ENCODE results near the gene INSL3. TPM values are rescaled to one million over a fixed set of nuclear protein-coding genes. Genes with fewer than 3 reads are reported as not detected.
"Not testable (repeated sequence)": the region's sequence is repeated elsewhere in the genome, so short reads cannot be mapped to it uniquely, and the experiment has no call there.

Gene INSL3
- total RNA-seq, 2 experiments from 2014 or later: 1.7 to 2.2 TPM

- no peak overlapping the region for H3K4me3 Mint-ChIP-seq
- peaks cover 22% of the 10 kb centered on the region for H3K36me3 Mint-ChIP-seq
- ATAC-seq (no peak), DNase-seq (no peak)
- CTCF ChIA-PET: no interaction called here
- no peak overlapping the region for H3K27ac Mint-ChIP-seq
- no peaks in the 10 kb centered on the region for H3K9me3 Mint-ChIP-seq (ENCODE audit: low read depth)
- no peaks in the 10 kb centered on the region for H3K27me3 Mint-ChIP-seq
- peaks cover 15% of the 10 kb centered on the region for H3K4me1 Mint-ChIP-seq
Measured at GRCh38 chr19:17780781-17781180, 40.5 kb downstream of the INSL3 start.

DNA sequence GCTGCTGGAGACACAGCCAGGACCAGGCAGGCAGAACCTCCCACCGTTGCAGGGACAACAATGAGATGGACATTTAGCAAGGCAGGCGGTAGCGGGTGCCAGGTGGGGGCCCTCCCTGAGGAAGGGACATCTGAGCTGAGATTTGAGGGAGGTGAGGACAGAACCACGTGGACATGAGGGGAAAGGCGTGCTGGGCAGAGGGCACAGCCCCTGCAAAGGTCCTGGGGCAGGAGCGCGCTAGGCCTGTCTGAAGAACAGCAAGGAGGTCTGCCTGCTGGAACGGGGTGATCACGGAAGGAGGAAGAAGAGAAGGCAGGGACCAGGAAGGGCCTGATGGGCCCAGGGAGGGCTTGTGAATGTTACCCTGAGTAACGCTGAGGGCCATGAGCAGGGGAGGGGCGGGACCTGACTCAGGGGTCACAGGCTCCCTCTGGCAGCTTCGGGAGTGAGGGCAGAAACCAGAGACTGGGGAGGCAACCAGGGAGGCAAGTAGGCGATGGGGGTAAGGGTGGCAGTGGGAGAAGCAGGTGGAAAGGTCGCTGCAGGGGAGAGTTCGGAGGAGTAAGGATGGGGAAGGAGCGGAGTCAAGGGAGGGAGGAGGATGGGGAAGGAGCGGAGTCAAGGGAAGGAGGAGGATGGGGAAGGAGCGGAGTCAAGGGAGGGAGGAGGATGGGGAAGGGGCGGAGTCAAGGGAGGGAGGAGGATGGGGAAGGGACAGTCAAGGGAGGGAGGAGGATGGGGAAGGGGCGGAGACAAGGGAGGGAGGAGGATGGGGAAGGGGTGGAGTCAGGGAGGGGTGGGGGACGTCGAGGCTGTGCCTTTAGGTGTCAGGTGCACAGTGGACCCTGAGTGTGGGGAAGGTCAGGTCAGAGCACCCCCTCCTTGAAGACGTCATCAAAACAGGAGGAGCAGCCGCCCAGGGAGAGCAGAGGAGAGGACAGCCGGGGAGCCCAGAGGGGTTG is 42.1 kb downstream of the INSL3 start:
- Mint-ChIP-seq H3K4me3 (no peak overlapping the region), H3K9me3 (ENCODE audit: low read depth) (no peaks in the 10 kb centered on the region), H3K4me1 (peaks cover 20% of the 10 kb centered on the region), H3K27ac (peak overlapping the region; percentile 24), H3K36me3 (peaks cover 20% of the 10 kb centered on the region), H3K27me3 (no peaks in the 10 kb centered on the region)
- CTCF ChIA-PET: interaction anchor here (0.6 kb wide), 1 partner anchor 172 kb away, joined by 3 read pairs; no protein-coding TSS in a partner anchor
- no peak for ATAC-seq
- no peak for DNase-seq

- ATAC-seq (peak; percentile 64), DNase-seq (peak; percentile 69)
- H3K36me3 Mint-ChIP-seq: peaks cover 21% of the 10 kb centered on the region
- CTCF ChIA-PET: interaction anchor here (0.9 to 1.2 kb wide), 2 partner anchors 52 to 81 kb away, joined by 3 to 4 read pairs; no protein-coding TSS in a partner anchor
- H3K27me3 Mint-ChIP-seq: no peaks in the 10 kb centered on the region
- H3K4me3 Mint-ChIP-seq: no peak overlapping the region
- H3K4me1 Mint-ChIP-seq: peaks cover 20% of the 10 kb centered on the region
- H3K27ac Mint-ChIP-seq: no peak overlapping the region
- no peaks in the 10 kb centered on the region for H3K9me3 Mint-ChIP-seq (ENCODE audit: low read depth)
Measured at GRCh38 chr19:17778251-17778967, 42.9 kb downstream of the INSL3 start.

DNA sequence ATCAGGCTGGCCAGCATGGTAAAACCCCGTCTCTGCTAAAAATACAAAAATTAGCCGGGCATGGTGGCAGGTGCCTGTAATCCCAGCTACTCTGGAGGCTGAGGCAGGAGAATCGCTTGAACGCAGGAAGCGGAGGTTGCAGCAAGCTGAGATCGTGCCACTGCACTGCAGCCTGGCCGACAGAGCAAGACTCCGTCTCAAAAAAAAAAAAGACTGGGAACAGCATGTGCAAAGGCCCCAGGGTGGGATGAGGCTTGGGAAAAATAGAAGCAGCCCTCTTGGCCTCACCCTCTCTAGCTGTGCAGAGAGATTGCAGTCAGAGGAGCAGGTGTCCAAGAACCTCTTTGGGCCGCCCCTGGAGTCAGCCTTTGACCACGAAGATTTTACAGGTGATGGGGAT is 43.5 kb downstream of the INSL3 start:
- peaks cover 26% of the 10 kb centered on the region for H3K36me3 Mint-ChIP-seq
- not testable (repeated sequence) for H3K4me3 Mint-ChIP-seq; H3K9me3 Mint-ChIP-seq (ENCODE audit: low read depth); H3K27ac Mint-ChIP-seq; H3K27me3 Mint-ChIP-seq; DNase-seq
- peaks cover 20% of the 10 kb centered on the region for H3K4me1 Mint-ChIP-seq
- ATAC-seq: peak; percentile 2
- CTCF ChIA-PET: interaction anchor here (0.7 to 5.4 kb wide), 5 partner anchors 52 to 538 kb away, joined by 3 to 35 read pairs (median 4); no protein-coding TSS in a partner anchor

- peaks cover 28% of the 10 kb centered on the region for H3K36me3 Mint-ChIP-seq
- H3K4me1 Mint-ChIP-seq: peaks cover 20% of the 10 kb centered on the region
- DNase-seq: peak; percentile 59
- no peaks in the 10 kb centered on the region for H3K27me3 Mint-ChIP-seq
- CTCF ChIA-PET: interaction anchor here (1.3 to 5.4 kb wide), 4 partner anchors 9 to 83 kb away, joined by 3 to 35 read pairs (median 4); partner anchors contain the start of gene RPL18A
- H3K9me3 Mint-ChIP-seq (ENCODE audit: low read depth): no peaks in the 10 kb centered on the region
- H3K4me3 Mint-ChIP-seq: no peak overlapping the region
- H3K27ac Mint-ChIP-seq: peak overlapping the region; percentile 73
- peak; percentile 31 for ATAC-seq
Measured at GRCh38 chr19:17775991-17776803, 45.1 kb downstream of the INSL3 start.

DNA sequence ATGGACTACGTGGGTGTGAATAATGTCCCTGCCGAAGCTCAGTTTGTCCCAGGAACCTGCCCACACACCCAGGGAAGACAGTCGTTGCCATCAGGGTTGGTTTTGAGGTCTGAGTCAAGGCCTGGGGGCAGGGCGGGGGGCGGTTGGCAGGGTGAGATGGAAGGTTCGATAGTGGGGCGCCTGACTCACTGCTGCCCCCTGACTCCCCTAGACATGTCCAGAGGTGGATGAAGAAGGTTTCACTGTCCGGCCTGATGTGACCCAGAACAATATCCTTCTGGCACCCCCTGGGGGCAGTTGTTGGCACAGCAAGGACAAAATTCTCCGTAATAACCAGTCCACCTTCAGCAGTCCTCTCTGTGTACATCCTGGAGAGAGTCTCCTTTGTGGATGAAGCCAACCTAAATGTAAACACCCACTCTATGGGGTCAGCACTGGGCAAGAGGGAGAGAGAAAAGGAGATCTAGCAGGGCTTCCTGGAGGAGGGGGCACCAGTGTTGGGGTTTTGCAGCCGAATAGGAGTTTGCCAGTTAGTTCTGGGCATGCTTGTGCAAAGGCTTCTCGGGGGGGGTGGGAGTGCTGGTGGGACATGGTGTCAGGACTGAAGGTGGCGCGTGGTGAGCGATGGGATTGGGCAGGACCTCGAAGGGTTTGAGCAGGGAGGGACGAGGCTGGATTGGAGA is 45.9 kb downstream of the INSL3 start:
- Mint-ChIP-seq H3K4me3 (no peak overlapping the region), H3K27ac (no peak overlapping the region), H3K9me3 (ENCODE audit: low read depth) (no peaks in the 10 kb centered on the region), H3K4me1 (peaks cover 20% of the 10 kb centered on the region), H3K36me3 (peaks cover 32% of the 10 kb centered on the region), H3K27me3 (no peaks in the 10 kb centered on the region)
- peak; percentile 59 for DNase-seq
- ATAC-seq: no peak
- CTCF ChIA-PET: interaction anchor here (0.7 to 5.4 kb wide), 12 partner anchors 8 to 96 kb away, joined by 3 to 35 read pairs (median 4); partner anchors contain the start of gene RPL18A

GRCh38 chr19:17772172-17772571 is 49.1 kb downstream of the INSL3 start:
- CTCF ChIA-PET: no interaction called here
- H3K36me3 Mint-ChIP-seq: peaks cover 39% of the 10 kb centered on the region
- peaks cover 18% of the 10 kb centered on the region for H3K4me1 Mint-ChIP-seq
- peak overlapping the region; percentile 40 for H3K27ac Mint-ChIP-seq
- no peaks in the 10 kb centered on the region for H3K9me3 Mint-ChIP-seq (ENCODE audit: low read depth)
- ATAC-seq: no peak
- no peak for DNase-seq
- no peak overlapping the region for H3K4me3 Mint-ChIP-seq
- no peaks in the 10 kb centered on the region for H3K27me3 Mint-ChIP-seq

DNA sequence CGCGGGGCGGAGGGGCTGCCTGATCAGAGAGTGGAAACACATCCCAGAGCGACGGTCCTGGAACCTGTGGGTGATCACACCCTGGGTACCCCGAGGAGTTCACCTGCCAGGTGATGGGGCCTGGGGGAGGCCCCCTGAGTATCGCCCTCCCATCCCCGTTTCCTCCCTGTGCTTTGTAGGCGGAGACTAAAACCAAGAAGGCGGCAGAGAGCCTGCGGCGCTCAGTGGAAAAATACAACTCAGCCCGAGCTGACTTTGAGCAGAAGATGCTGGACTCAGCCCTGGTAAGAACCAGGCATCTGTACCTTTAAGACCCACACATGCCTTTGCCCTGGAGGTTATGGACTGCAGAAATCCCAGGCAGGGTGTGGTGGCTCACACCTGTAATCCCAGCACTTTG is 50.7 kb downstream of the INSL3 start:
- ATAC-seq (no peak), DNase-seq (no peak)
- CTCF ChIA-PET: no interaction called here
- Mint-ChIP-seq H3K4me3 (no peak overlapping the region), H3K27ac (no peak overlapping the region), H3K4me1 (peaks cover 3% of the 10 kb centered on the region), H3K9me3 (ENCODE audit: low read depth) (no peaks in the 10 kb centered on the region), H3K27me3 (no peaks in the 10 kb centered on the region), H3K36me3 (peaks cover 36% of the 10 kb centered on the region)

- CTCF ChIA-PET: interaction anchor here (1.3 to 2.7 kb wide), 4 partner anchors 9 to 194 kb away, joined by 3 to 12 read pairs (median 8); no protein-coding TSS in a partner anchor
- DNase-seq (no peak), ATAC-seq (no peak)
- Mint-ChIP-seq H3K27me3 (no peaks in the 10 kb centered on the region), H3K36me3 (peaks cover 43% of the 10 kb centered on the region), H3K9me3 (ENCODE audit: low read depth) (no peaks in the 10 kb centered on the region), H3K4me3 (no peak overlapping the region), H3K4me1 (peaks cover 4% of the 10 kb centered on the region), H3K27ac (no peak overlapping the region)
Measured at GRCh38 chr19:17767559-17767958, 53.8 kb downstream of the INSL3 start.

DNA sequence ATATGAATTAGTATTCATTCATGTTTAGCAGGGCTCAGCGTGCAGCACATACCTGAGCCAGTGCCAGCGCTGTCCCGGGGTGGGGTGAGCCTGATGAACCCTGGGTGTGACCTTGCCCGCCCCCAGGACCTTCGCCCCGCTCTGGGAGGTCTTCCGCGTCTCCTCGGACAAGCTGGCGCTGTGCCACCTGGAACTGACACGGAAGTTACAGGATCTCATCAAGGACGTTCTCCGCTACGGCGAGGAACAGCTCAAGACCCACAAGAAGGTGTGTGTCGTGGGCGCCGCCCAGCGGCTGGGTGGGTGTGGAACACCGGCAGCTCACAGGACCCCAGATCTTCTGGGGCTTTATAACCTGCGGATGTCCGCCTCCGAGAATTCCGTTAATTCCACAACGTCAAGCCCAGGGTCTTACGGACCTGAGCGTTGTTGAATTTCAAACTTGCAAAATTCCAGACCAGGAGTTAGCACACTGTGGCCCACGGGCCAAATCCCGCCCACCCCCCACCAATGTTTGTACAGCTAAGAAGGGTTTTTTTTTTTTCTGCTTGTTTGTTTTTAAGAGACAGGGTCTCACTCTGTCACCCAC is 54.7 kb downstream of the INSL3 start:
- peaks cover 4% of the 10 kb centered on the region for H3K4me1 Mint-ChIP-seq

More for the DNA sequence above, 54.7 kb downstream of the INSL3 start:
- no peaks in the 10 kb centered on the region for H3K27me3 Mint-ChIP-seq
- DNase-seq (no peak), ATAC-seq (no peak)
- no peak overlapping the region for H3K27ac Mint-ChIP-seq
- H3K4me3 Mint-ChIP-seq: no peak overlapping the region
- CTCF ChIA-PET: interaction anchor here (0.5 to 2.7 kb wide), 8 partner anchors 8 to 193 kb away, joined by 3 to 12 read pairs (median 3); no protein-coding TSS in a partner anchor
- H3K36me3 Mint-ChIP-seq: peaks cover 40% of the 10 kb centered on the region
- H3K9me3 Mint-ChIP-seq (ENCODE audit: low read depth): no peaks in the 10 kb centered on the region

Measured in activated CD8-positive, alpha-beta memory T cell treated with anti-CD3 and anti-CD28 coated beads, Interleukin-2, amount 10 ng/mL, durations not matched to agents 7 days and 5 days (primary cell).